ENCODE measurements around the gene PRR23E.

PRR23E gene

GRCh38 chr3:127182848-127183714 is 9.8 kb upstream of the PRR23E start:
- no peak overlapping the region for H3K27ac ChIP-seq
- H3K4me3 ChIP-seq: no peak overlapping the region

GRCh38 chr3:127183931-127184869 is 8.7 kb upstream of the PRR23E start:
- no peak overlapping the region for H3K27ac ChIP-seq
- no peak overlapping the region for H3K4me3 ChIP-seq

- H3K27ac ChIP-seq: no peak overlapping the region
- no peak overlapping the region for H3K4me3 ChIP-seq
These were observed 8.1 kb upstream of the PRR23E start for GRCh38 chr3:127184870-127185216.

GRCh38 chr3:127185268-127185667 is 7.7 kb upstream of the PRR23E start:
- H3K27ac ChIP-seq: no peak overlapping the region
- H3K4me3 ChIP-seq: no peak overlapping the region

GRCh38 chr3:127185962-127186674 is 6.8 kb upstream of the PRR23E start:
- Histone ChIP-seq H3K27ac (no peak overlapping the region), H3K4me3 (no peak overlapping the region)

DNA sequence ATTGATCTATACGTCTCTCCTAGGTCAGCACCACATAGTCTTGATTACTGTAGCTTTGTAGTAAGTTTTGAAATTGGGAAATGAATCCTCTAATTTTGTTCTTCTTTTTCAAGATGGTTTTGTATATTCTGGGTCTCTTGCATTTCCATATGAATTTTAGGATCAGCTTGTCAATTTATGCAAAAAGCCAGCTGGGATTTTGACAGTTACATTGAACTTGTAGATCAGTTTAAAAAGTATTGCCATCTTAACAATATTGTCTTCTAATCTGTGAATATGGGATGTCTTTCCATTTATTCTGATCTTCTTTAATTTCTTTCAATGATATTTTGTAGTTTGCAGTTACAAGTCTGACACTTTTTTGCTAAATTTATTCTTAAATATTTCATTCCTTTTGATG is 5.6 kb upstream of the PRR23E start:
- H3K4me3 ChIP-seq: no peak overlapping the region
- no peak overlapping the region for H3K27ac ChIP-seq

GRCh38 chr3:127193341-127193740 is 410 bp downstream of the PRR23E start:
- Histone ChIP-seq H3K4me3 (no peak overlapping the region), H3K27ac (no peak overlapping the region)

- Histone ChIP-seq H3K4me3 (no peak overlapping the region), H3K27ac (no peak overlapping the region)
These were observed 844 bp downstream of the PRR23E start for GRCh38 chr3:127193775-127194174.

GRCh38 chr3:127194601-127195187 is 1.8 kb downstream of the PRR23E start:
- H3K4me3 ChIP-seq: no peak overlapping the region
- H3K27ac ChIP-seq: no peak overlapping the region

GRCh38 chr3:127195417-127195816 is 2.5 kb downstream of the PRR23E start:
- H3K4me3 ChIP-seq: no peak overlapping the region
- H3K27ac ChIP-seq: no peak overlapping the region

GRCh38 chr3:127196002-127196401 is 3.1 kb downstream of the PRR23E start:
- no peak overlapping the region for H3K27ac ChIP-seq
- H3K4me3 ChIP-seq: no peak overlapping the region

- no peak overlapping the region for H3K4me3 ChIP-seq
- H3K27ac ChIP-seq: no peak overlapping the region
These were observed 3.8 kb downstream of the PRR23E start for GRCh38 chr3:127196466-127197299.

DNA sequence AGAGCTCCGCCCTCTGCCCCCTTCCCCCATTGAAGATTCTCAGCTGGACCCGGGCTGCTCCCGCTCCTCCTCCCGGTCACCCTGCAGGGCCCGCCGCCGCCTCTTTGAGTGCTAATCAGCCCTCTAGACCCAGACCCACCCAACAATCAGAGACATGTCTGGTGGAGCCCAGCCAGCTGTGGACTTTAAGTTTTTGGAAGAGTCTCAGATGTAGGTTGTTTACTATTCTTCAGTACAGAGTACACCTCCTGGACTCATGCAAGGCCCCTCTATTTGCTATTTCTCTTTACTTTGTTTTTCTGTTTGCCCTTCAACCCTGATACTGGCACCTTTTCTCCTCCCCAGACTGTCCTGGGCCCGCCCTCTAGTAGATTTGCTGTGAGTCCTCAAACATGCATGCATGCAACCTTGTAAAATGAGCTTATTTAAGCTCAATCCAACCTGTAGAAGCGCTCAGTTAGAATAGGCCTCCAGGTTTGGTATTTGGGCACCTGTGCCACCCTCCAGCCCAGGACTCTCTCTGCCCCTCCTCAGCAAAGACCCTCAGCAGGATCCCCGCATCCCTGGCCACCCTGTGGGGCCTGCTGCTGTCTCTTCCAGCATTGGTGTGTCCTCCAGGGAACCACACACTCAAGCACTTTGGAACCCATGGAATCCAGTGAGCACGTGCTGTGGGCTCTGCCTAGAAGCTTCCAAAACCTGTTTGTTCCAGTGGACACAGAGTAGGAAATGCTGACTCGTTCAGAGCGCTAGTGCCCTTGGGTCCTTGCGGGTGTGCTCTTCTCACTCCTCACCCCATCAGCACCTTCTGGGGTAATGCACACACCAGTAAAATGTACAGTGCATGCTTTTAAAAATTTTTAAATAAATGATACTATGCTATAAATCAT is 4.6 kb downstream of the PRR23E start:
- no peak overlapping the region for H3K4me3 ChIP-seq
- no peak overlapping the region for H3K27ac ChIP-seq

- Histone ChIP-seq H3K27ac (no peak overlapping the region), H3K4me3 (no peak overlapping the region)
These were observed 7.3 kb downstream of the PRR23E start for GRCh38 chr3:127200086-127200691.

- no peak overlapping the region for H3K27ac ChIP-seq
- H3K4me3 ChIP-seq: no peak overlapping the region
These were observed 10.1 kb downstream of the PRR23E start for GRCh38 chr3:127203024-127203423.

DNA sequence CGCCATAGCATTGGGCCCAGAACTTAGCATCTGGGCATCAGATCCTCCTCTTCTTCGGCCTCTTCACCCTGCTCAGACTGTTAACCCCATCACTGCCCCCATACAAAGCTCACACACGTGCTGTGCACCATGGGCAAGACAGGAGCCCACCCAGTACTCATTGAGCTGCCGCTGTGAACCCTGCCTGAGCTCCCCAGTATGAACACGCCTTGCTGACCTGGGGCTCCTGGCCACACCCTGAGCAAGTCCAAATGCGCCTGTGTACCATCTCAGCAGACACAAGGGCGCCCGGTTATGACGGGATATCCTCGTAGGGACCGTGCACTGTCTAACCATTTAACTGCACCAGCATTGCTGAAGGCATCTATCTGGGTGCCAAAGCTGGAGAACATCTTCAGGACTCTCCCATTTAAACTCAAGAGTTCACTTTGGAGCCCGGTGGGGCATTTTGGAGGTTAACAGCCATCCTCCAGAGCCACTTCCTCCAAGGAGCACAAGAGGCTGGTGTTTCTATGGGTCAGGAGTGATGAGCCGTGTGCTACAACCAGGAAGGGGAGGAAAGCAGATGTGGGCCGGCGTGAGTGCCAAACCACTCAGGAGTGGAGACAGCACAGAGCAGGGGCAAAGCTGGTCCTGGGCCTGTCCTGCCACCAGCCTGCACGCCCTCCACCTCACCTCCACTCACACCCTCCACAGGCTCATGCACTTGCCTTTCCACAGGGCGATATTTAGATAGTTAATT is 12.1 kb downstream of the PRR23E start:
- H3K27ac ChIP-seq: no peak overlapping the region
- no peak overlapping the region for H3K4me3 ChIP-seq

- Histone ChIP-seq H3K4me3 (no peak overlapping the region), H3K27ac (no peak overlapping the region)
These were observed 13.2 kb downstream of the PRR23E start for GRCh38 chr3:127206154-127206553.
